Common myeloid progenitor, CD34-positive (primary cell): ENCODE data around the gene SOBP.

ENCODE experiments used
- CTCF ChIA-PET: fragments of 350-600 bp; sonication (Branson Sonifier 250); formaldehyde crosslinking; loops from one replicate; lab custom pipeline; 2021; ENCODE audit warnings: antibody characterized with exemption; lab: Charles Lee
- POLR2A ChIA-PET: fragments of 350-600 bp; sonication (Branson Sonifier 250); formaldehyde crosslinking; loops from one replicate; lab custom pipeline; 2021; ENCODE audit warnings: antibody characterized with exemption; lab: Charles Lee
- DNase-seq, 3 donors: peaks; one replicate each; pipeline versions ENCODE4 v3.0.0 to v3.0.0-alpha.2; 2013
- H3K27ac ChIP-seq, 2 experiments: 1 replicate in 1 of 2; 2 replicates in 1 of 2; pipeline ENCODE4 v1.7.0; 2013; ENCODE audit warnings: inconsistent platforms in 2 of 2, low read length in 2 of 2, mild to moderate bottlenecking in 2 of 2, low read depth in 1 of 2, moderate library complexity in 1 of 2; ENCODE audit not compliant: severe bottlenecking in 2 of 2, insufficient read depth in 1 of 2, poor library complexity in 1 of 2
- H3K27me3 ChIP-seq, 5 experiments: replicated peaks in 2 of 5; 1 replicate in 3 of 5; 2 replicates in 2 of 5; pipeline versions ENCODE4 v1.6.1 to v1.7.0; 2013; ENCODE audit warnings: low read length in 4 of 5, mild to moderate bottlenecking in 2 of 5, moderate library complexity in 2 of 5, inconsistent platforms in 1 of 5; ENCODE audit not compliant: insufficient read depth in 5 of 5, control insufficient read depth in 4 of 5
- H3K36me3 ChIP-seq, 4 experiments: 1 replicate in 2 of 4; 2 replicates in 2 of 4; pipeline versions ENCODE4 v1.6.1 to v1.7.0; 2013; ENCODE audit warnings: low read length in 3 of 4, control low read depth in 1 of 4, mild to moderate bottlenecking in 1 of 4; ENCODE audit not compliant: control insufficient read depth in 4 of 4, insufficient read depth in 4 of 4
- H3K4me1 ChIP-seq, 4 experiments: 1 replicate in 3 of 4; 2 replicates in 1 of 4; pipeline versions ENCODE4 v1.6.1 to v1.7.1; 2013; ENCODE audit warnings: low read length in 3 of 4, mild to moderate bottlenecking in 3 of 4, control low read depth in 1 of 4, inconsistent platforms in 1 of 4, moderate library complexity in 1 of 4; ENCODE audit not compliant: control insufficient read depth in 4 of 4, insufficient read depth in 4 of 4; ENCODE audit errors: control extremely low read depth in 1 of 4
- H3K4me3 ChIP-seq, 7 experiments: 1 replicate in 4 of 7; 2 replicates in 3 of 7; pipeline versions ENCODE4 v1.5.1 to v1.7.0; 2013; ENCODE audit warnings: mild to moderate bottlenecking in 7 of 7, low read length in 6 of 7, moderate library complexity in 6 of 7, inconsistent platforms in 2 of 7, low read depth in 2 of 7, control low read depth in 1 of 7; ENCODE audit not compliant: insufficient read depth in 4 of 7, control insufficient read depth in 1 of 7; ENCODE audit errors: extremely low read depth in 1 of 7
- H3K9me3 ChIP-seq, 5 experiments: 1 replicate in 4 of 5; 2 replicates in 1 of 5; pipeline versions ENCODE4 v1.6.1 to v1.7.1; 2013; ENCODE audit warnings: low read length in 4 of 5, mild to moderate bottlenecking in 2 of 5, inconsistent platforms in 1 of 5, low read depth in 1 of 5, moderate library complexity in 1 of 5; ENCODE audit not compliant: control insufficient read depth in 4 of 5, insufficient read depth in 2 of 5; ENCODE audit errors: control extremely low read depth in 1 of 5
- WGBS: methylation state at CpG from one replicate; pipeline ENCODE4 v1.1.5; 2013; ENCODE audit not compliant: insufficient coverage; 5-methylcytosine and 5-hydroxymethylcytosine counted together

Gene SOBP

DNA sequence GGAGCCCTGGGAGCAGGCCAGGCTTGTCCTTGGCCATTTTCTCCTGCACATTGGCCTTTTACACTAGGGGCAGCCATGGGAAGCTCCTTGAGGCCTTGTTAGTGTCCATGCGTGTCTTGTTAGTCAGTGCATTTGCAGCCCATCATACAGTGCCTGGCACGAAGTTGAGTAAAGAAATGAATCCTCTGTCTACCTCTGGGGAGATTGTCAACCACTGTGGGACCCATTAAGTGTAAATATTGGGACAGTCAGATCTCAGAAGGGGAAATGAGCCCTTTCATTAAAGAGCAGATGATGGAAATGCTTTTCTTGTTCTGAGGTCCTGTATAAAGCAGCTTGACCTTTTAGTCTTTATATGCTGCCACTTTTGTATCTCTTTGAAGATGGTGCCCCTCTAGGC is 33.9 kb downstream of the SOBP start:
- H3K4me1 ChIP-seq, result no peaks in the 10 kb centered on the region
- ChIA-PET CTCF (no interaction called here), POLR2A (no interaction called here)
- H3K27me3 ChIP-seq, result peaks cover 0 to 6% (median 0%) of the 10 kb centered on the region in 5 experiments
- no peak overlapping the region for H3K4me3 ChIP-seq
- WGBS, result no CpG with 5 or more reads among the region's 2 CpGs
- DNase-seq, result no peak
- H3K36me3 ChIP-seq, result no peaks in the 10 kb centered on the region
- H3K27ac ChIP-seq, result no peak overlapping the region
- no peaks in the 10 kb centered on the region for H3K9me3 ChIP-seq

DNA sequence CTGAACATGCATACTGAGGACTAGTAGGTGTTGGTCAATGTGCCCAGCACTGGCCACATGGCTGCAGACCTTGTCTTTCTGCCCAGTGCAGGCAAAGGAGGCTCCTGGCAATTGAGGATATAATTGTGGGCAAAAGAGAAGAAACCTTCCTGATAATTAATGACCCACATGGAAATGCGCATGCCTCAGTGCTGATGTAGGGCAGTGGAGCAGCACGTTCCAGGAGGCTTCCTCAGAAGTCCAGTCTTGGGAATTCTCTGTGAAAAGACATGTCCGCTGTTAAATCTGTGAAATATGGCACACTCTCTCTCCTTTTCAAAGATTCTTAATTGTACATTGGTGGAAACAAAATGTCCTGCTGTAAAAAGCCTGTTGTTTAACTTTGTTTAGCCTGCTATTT is 34.7 kb downstream of the SOBP start:
- DNase-seq, result no peak
- 96% methylated on average over 2 of the region's 3 CpGs for WGBS
- no peaks in the 10 kb centered on the region for H3K9me3 ChIP-seq
- no peaks in the 10 kb centered on the region for H3K4me1 ChIP-seq
- CTCF ChIA-PET, result no interaction called here
- H3K36me3 ChIP-seq, result no peaks in the 10 kb centered on the region
- no peak overlapping the region for H3K27ac ChIP-seq
- POLR2A ChIA-PET, result no interaction called here
- no peak overlapping the region for H3K4me3 ChIP-seq
- H3K27me3 ChIP-seq, result peaks cover 0 to 6% (median 0%) of the 10 kb centered on the region in 5 experiments

DNA sequence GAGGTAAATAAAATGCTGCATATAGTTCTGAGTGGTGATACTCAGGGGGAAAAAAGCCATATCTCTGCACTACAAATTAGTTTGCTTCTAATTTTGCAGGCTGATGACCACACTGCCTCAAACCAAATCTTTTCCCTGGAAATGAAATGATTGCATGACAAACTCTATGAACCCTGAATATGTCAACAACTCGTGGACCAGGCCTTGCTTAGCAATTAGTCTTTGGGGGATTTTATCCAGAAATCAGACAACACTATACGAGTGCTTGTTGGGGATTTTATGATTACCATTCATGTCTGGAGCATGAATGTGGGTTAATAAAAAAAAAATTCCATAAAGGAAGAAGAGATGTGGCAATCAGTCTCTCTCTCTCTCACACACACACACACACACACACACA is 42.0 kb downstream of the SOBP start:
- CTCF ChIA-PET, result no interaction called here
- H3K27me3 ChIP-seq, result peaks cover 0 to 2% (median 0%) of the 10 kb centered on the region in 5 experiments
- H3K36me3 ChIP-seq, result no peaks in the 10 kb centered on the region
- 100% methylated on average over 1 of the region's 2 CpGs for WGBS
- no peak overlapping the region for H3K4me3 ChIP-seq
- POLR2A ChIA-PET, result no interaction called here
- no peaks in the 10 kb centered on the region for H3K9me3 ChIP-seq
- DNase-seq, result no peak
- H3K27ac ChIP-seq, result no peak overlapping the region
- no peaks in the 10 kb centered on the region for H3K4me1 ChIP-seq

DNA sequence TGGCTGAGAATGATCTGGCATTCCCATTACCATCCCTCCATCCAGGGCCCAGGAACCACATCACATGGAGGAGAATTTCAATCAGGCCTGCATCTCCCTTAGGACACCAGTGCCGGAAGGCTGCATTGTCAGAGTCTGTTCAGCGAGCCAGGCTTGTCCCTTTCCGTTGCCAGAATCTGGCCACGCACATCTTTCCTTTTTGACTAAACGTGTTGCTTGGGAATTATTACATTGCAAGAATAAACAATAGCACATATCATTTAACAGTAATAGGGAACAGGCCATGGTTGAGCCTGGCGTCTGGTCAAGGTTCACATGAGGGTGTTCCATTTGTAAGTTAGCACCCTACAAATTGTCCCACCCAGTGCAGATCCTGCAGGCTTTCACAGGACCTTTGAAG is 42.8 kb downstream of the SOBP start:
- H3K9me3 ChIP-seq, result no peaks in the 10 kb centered on the region
- H3K27me3 ChIP-seq, result peaks cover 0 to 2% (median 0%) of the 10 kb centered on the region in 5 experiments
- no peak overlapping the region for H3K4me3 ChIP-seq
- DNase-seq, result no peak
- CTCF ChIA-PET, result no interaction called here
- H3K27ac ChIP-seq, result no peak overlapping the region
- POLR2A ChIA-PET, result interaction anchor here (0.6 kb wide), 2 partner anchors 20 to 119 kb away, joined by 4 to 5 read pairs; no protein-coding TSS in a partner anchor
- WGBS, result 100% methylated on average over 3 of the region's 6 CpGs
- H3K36me3 ChIP-seq, result no peaks in the 10 kb centered on the region
- no peaks in the 10 kb centered on the region for H3K4me1 ChIP-seq

DNA sequence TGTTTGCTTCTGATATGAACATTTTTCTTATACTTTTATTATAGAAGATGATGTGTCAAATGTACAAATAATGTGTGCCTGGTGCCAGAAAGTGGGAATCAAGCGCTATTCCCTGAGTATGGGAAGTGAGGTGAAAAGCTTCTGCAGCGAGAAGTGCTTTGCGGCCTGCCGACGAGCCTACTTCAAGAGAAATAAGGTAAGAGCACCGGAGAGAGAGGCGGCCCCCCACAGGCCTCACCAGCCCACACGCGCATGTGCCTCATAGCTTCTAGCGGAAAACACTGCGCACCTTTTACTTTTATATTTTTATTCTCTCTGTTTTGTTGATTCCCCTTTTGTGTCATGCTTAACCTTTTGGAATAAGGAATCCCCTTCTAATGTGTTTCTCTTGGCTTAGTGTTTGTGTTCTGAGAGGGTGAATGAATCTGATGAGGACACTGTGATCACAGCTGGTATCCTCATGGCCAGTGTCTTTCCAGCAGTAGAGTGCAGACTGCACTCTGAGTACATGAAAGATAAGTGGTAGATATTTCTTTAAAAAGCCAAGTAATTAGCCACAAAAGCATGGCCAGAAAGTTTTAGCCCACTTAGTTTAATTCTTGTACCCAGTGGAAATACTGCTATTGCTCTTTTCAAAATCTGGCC is 43.6 kb downstream of the SOBP start:
- POLR2A ChIA-PET, result interaction anchor here (0.6 kb wide), 1 partner anchor 15 kb away, joined by 3 read pairs; no protein-coding TSS in a partner anchor
- no peaks in the 10 kb centered on the region for H3K36me3 ChIP-seq
- H3K4me1 ChIP-seq, result no peaks in the 10 kb centered on the region
- no peak overlapping the region for H3K4me3 ChIP-seq
- DNase-seq, result no peak
- CTCF ChIA-PET, result no interaction called here
- H3K27ac ChIP-seq, result no peak overlapping the region
- H3K9me3 ChIP-seq, result no peaks in the 10 kb centered on the region
- H3K27me3 ChIP-seq, result peaks cover 0 to 5% (median 0%) of the 10 kb centered on the region in 5 experiments
- 98% methylated on average over 10 of the region's 11 CpGs for WGBS

DNA sequence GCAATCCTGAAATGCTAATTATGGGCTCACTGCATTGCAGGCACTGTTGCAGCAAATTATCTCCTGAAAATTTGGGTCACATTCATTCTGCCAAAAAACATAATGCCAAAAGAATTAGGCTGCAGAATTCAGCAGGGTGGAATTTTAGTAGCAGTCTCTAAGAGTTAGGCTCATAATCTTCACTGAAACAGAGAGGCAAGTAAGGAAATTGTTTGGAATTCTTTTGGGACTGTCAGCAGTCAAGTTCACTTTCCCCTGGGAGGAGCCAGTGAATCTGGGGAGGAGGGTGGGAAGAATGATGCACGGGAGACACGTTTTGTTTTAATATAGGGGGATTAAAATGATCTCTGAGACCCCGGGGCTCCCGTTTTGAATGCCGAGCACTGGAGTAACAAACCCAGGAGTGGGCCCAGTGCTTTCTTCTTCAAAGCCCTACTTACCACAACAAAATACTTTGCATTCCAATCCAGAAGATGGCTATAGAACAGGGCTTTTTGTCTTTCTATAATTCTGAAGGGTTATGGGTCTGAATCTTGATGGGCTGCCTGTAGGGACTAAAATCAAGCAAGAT is 44.7 kb downstream of the SOBP start:
- peaks cover 0 to 9% (median 0%) of the 10 kb centered on the region in 5 experiments for H3K27me3 ChIP-seq
- no peaks in the 10 kb centered on the region for H3K36me3 ChIP-seq
- no peak overlapping the region for H3K27ac ChIP-seq
- H3K4me3 ChIP-seq, result no peak overlapping the region
- WGBS, result no CpG with 5 or more reads among the region's 5 CpGs
- DNase-seq, result no peak
- ChIA-PET POLR2A (no interaction called here), CTCF (interaction anchor here (0.6 kb wide), 1 partner anchor 23 kb away, joined by 3 read pairs; no protein-coding TSS in a partner anchor)
- H3K4me1 ChIP-seq, result no peaks in the 10 kb centered on the region
- H3K9me3 ChIP-seq, result no peaks in the 10 kb centered on the region

DNA sequence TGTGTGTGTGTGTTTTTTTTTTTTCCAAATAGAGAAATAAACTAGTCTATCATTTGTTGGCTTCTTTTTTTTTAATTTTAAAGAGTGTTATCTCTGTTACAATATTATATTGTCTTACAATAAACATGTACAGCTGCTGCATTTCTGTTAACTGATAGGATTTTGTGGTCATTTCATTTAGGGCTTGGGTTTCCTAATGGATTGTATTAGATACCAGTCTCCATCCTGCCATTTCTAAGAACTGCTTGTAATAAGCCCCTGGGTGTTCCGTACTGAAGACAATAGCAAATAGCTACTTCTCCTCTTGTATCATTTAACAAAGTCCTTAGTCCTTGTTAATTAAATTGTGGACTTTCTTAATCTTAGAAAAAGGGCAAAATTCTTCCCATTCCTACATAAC is 45.7 kb downstream of the SOBP start:
- ChIA-PET POLR2A (no interaction called here), CTCF (no interaction called here)
- Histone ChIP-seq H3K27ac (no peak overlapping the region), H3K36me3 (no peaks in the 10 kb centered on the region), H3K4me3 (no peak overlapping the region), H3K4me1 (no peaks in the 10 kb centered on the region), H3K27me3 (peaks cover 0 to 9% (median 2%) of the 10 kb centered on the region in 5 experiments), H3K9me3 (no peaks in the 10 kb centered on the region)
- no peak for DNase-seq
- WGBS, result no CpG with 5 or more reads among the region's 1 CpG
